Measurements from ENCODE around the gene BIK. TPM values are rescaled to one million over a fixed set of nuclear protein-coding genes. Genes with fewer than 3 reads are reported as not detected.

Gene BIK
- total RNA-seq, 1 experiment from 2014 or later, result 3.2 TPM

DNA sequence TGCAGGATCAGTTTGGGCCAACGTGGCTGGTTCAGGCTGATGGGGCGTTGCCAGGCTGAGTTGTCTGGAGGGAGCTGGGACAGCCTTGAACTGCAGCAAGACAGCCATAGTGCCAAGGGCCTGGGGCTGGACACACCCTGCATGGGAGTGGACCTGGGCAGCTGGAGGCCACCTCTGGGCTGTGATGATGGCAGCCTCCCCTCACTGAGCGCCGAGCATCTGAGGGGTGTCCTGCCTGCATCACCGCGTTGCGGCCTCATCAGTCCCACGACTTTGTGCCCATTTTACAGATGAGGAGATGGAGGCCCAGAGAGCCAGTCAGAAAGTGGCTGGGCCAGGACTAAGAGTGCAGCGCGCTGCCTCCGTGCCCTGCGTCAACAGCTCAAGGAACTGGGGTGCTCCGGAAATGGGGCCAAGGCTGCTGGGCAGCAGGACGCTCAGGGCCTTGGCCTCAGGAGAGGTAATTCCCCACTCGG lies 40.2 kb downstream of the BIK start:
- Mint-ChIP-seq H3K4me1 (peaks cover 8% of the 10 kb centered on the region), H3K4me3 (peak overlapping the region; percentile 88), H3K27me3 (ENCODE audit: low read depth) (peaks cover 14% of the 10 kb centered on the region), H3K9me3 (no peaks in the 10 kb centered on the region), H3K27ac (no peak overlapping the region), H3K36me3 (no peaks in the 10 kb centered on the region)
- DNase-seq (ENCODE audit: low spot score) (no peak), ATAC-seq (no peak)
- ChIA-PET CTCF (interaction anchor here (0.5 kb wide), 1 partner anchor 110 kb away, joined by 4 read pairs; no protein-coding TSS in a partner anchor), POLR2A (no interaction called here)
- TF ChIP-seq TCF7 (CRISPR knock-in tag; IDR thresholded peaks at IDR 0.05; ENCODE audit: low read depth) (0 out of 2 replicates have a peak, but pooled peaks have one; percentile 29), KAT7 (CRISPR knock-in tag; IDR thresholded peaks at IDR 0.05; ENCODE audit: borderline replicate concordance) (no peak), GRHL2 (CRISPR knock-in tag; IDR thresholded peaks at IDR 0.05; ENCODE audit: insufficient replicate concordance, severe bottlenecking) (no peak), ZNF232 (CRISPR knock-in tag; IDR thresholded peaks at IDR 0.05) (no peak), GTF2I (CRISPR knock-in tag; conservative IDR thresholded peaks at IDR 0.05) (peak; percentile 93), ZNF396 (CRISPR knock-in tag; IDR thresholded peaks at IDR 0.05; ENCODE audit: borderline replicate concordance) (no peak), CREM (CRISPR knock-in tag; IDR thresholded peaks at IDR 0.05) (no peak), FOXJ3 (CRISPR knock-in tag; IDR thresholded peaks at IDR 0.05; ENCODE audit: borderline replicate concordance) (no peak), FOXP1 (CRISPR knock-in tag; IDR thresholded peaks at IDR 0.05; ENCODE audit: borderline replicate concordance) (peak; percentile 51; the same call in 1 of the 2 replicates), NFYB (CRISPR knock-in tag; conservative IDR thresholded peaks at IDR 0.05; ENCODE audit: low read depth) (no peak), ZBTB21 (CRISPR knock-in tag; IDR thresholded peaks at IDR 0.05; ENCODE audit: borderline replicate concordance) (no peak), PRRX2 (CRISPR knock-in tag; IDR thresholded peaks at IDR 0.05) (no peak), NR3C1 (CRISPR knock-in tag; conservative IDR thresholded peaks at IDR 0.05; ENCODE audit: low read depth) (no peak), SP1 (CRISPR knock-in tag; conservative IDR thresholded peaks at IDR 0.05) (no peak), NFATC4 (CRISPR knock-in tag; IDR thresholded peaks at IDR 0.05) (no peak)
- TF ChIP-seq, protein P1, sequence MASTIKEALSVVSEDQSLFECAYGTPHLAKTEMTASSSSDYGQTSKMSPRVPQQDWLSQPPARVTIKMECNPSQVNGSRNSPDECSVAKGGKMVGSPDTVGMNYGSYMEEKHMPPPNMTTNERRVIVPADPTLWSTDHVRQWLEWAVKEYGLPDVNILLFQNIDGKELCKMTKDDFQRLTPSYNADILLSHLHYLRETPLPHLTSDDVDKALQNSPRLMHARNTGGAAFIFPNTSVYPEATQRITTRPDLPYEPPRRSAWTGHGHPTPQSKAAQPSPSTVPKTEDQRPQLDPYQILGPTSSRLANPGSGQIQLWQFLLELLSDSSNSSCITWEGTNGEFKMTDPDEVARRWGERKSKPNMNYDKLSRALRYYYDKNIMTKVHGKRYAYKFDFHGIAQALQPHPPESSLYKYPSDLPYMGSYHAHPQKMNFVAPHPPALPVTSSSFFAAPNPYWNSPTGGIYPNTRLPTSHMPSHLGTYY (CRISPR knock-in tag; IDR thresholded peaks at IDR 0.05), result no peak
- TF ChIP-seq, protein P2, sequence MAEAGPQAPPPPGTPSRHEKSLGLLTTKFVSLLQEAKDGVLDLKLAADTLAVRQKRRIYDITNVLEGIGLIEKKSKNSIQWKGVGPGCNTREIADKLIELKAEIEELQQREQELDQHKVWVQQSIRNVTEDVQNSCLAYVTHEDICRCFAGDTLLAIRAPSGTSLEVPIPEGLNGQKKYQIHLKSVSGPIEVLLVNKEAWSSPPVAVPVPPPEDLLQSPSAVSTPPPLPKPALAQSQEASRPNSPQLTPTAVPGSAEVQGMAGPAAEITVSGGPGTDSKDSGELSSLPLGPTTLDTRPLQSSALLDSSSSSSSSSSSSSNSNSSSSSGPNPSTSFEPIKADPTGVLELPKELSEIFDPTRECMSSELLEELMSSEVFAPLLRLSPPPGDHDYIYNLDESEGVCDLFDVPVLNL (CRISPR knock-in tag; IDR thresholded peaks at IDR 0.05; ENCODE audit: borderline replicate concordance, low read depth), result no peak
- TF ChIP-seq, protein P3, sequence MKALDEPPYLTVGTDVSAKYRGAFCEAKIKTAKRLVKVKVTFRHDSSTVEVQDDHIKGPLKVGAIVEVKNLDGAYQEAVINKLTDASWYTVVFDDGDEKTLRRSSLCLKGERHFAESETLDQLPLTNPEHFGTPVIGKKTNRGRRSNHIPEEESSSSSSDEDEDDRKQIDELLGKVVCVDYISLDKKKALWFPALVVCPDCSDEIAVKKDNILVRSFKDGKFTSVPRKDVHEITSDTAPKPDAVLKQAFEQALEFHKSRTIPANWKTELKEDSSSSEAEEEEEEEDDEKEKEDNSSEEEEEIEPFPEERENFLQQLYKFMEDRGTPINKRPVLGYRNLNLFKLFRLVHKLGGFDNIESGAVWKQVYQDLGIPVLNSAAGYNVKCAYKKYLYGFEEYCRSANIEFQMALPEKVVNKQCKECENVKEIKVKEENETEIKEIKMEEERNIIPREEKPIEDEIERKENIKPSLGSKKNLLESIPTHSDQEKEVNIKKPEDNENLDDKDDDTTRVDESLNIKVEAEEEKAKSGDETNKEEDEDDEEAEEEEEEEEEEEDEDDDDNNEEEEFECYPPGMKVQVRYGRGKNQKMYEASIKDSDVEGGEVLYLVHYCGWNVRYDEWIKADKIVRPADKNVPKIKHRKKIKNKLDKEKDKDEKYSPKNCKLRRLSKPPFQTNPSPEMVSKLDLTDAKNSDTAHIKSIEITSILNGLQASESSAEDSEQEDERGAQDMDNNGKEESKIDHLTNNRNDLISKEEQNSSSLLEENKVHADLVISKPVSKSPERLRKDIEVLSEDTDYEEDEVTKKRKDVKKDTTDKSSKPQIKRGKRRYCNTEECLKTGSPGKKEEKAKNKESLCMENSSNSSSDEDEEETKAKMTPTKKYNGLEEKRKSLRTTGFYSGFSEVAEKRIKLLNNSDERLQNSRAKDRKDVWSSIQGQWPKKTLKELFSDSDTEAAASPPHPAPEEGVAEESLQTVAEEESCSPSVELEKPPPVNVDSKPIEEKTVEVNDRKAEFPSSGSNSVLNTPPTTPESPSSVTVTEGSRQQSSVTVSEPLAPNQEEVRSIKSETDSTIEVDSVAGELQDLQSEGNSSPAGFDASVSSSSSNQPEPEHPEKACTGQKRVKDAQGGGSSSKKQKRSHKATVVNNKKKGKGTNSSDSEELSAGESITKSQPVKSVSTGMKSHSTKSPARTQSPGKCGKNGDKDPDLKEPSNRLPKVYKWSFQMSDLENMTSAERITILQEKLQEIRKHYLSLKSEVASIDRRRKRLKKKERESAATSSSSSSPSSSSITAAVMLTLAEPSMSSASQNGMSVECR (CRISPR knock-in tag; IDR thresholded peaks at IDR 0.05; ENCODE audit: borderline replicate concordance), result no peak
- TF ChIP-seq, protein P4, sequence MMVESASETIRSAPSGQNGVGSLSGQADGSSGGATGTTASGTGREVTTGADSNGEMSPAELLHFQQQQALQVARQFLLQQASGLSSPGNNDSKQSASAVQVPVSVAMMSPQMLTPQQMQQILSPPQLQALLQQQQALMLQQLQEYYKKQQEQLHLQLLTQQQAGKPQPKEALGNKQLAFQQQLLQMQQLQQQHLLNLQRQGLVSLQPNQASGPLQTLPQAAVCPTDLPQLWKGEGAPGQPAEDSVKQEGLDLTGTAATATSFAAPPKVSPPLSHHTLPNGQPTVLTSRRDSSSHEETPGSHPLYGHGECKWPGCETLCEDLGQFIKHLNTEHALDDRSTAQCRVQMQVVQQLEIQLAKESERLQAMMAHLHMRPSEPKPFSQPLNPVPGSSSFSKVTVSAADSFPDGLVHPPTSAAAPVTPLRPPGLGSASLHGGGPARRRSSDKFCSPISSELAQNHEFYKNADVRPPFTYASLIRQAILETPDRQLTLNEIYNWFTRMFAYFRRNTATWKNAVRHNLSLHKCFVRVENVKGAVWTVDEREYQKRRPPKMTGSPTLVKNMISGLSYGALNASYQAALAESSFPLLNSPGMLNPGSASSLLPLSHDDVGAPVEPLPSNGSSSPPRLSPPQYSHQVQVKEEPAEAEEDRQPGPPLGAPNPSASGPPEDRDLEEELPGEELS (CRISPR knock-in tag; IDR thresholded peaks at IDR 0.05), result no peak
- TF ChIP-seq, protein P5, sequence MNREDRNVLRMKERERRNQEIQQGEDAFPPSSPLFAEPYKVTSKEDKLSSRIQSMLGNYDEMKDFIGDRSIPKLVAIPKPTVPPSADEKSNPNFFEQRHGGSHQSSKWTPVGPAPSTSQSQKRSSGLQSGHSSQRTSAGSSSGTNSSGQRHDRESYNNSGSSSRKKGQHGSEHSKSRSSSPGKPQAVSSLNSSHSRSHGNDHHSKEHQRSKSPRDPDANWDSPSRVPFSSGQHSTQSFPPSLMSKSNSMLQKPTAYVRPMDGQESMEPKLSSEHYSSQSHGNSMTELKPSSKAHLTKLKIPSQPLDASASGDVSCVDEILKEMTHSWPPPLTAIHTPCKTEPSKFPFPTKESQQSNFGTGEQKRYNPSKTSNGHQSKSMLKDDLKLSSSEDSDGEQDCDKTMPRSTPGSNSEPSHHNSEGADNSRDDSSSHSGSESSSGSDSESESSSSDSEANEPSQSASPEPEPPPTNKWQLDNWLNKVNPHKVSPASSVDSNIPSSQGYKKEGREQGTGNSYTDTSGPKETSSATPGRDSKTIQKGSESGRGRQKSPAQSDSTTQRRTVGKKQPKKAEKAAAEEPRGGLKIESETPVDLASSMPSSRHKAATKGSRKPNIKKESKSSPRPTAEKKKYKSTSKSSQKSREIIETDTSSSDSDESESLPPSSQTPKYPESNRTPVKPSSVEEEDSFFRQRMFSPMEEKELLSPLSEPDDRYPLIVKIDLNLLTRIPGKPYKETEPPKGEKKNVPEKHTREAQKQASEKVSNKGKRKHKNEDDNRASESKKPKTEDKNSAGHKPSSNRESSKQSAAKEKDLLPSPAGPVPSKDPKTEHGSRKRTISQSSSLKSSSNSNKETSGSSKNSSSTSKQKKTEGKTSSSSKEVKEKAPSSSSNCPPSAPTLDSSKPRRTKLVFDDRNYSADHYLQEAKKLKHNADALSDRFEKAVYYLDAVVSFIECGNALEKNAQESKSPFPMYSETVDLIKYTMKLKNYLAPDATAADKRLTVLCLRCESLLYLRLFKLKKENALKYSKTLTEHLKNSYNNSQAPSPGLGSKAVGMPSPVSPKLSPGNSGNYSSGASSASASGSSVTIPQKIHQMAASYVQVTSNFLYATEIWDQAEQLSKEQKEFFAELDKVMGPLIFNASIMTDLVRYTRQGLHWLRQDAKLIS (CRISPR knock-in tag; IDR thresholded peaks at IDR 0.05; ENCODE audit: borderline replicate concordance), result no peak
- TF ChIP-seq, protein P6, sequence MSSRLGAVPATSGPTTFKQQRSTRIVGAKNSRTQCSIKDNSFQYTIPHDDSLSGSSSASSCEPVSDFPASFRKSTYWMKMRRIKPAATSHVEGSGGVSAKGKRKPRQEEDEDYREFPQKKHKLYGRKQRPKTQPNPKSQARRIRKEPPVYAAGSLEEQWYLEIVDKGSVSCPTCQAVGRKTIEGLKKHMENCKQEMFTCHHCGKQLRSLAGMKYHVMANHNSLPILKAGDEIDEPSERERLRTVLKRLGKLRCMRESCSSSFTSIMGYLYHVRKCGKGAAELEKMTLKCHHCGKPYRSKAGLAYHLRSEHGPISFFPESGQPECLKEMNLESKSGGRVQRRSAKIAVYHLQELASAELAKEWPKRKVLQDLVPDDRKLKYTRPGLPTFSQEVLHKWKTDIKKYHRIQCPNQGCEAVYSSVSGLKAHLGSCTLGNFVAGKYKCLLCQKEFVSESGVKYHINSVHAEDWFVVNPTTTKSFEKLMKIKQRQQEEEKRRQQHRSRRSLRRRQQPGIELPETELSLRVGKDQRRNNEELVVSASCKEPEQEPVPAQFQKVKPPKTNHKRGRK (CRISPR knock-in tag; IDR thresholded peaks at IDR 0.05; ENCODE audit: borderline replicate concordance), result no peak

Measured in WTC11 (cell line).